ENCODE results near the gene TMEM247. TPM values are rescaled to one million over a fixed set of nuclear protein-coding genes. Genes with fewer than 3 reads are reported as not detected.

Gene TMEM247
- total RNA-seq: not detected in 2 replicates

DNA sequence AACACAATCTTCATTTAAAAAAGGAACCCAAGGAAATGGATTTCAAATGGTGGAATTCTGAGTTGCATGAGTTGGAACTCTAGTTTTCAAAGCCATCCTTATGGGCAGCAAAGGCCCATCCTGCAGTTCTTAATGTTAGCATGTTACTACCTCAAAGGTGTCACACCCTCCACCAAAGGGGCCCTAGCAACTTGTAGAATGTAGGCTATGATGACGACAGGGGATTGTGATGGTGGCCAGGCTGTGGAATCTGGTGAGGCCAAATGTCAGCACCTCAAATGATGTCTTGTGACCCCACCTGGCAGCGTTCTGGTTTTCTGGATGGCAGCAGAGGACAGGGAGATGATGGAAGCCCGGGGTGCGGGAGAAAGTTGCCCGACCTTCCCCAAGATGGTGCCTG, at the start of gene TMEM247:
Gene TMEM247 (plus strand): TSS at position 301 of the 400 bp plus-strand sequence.
- FAIRE-seq: no peak
- TF ChIP-seq, protein P1, sequence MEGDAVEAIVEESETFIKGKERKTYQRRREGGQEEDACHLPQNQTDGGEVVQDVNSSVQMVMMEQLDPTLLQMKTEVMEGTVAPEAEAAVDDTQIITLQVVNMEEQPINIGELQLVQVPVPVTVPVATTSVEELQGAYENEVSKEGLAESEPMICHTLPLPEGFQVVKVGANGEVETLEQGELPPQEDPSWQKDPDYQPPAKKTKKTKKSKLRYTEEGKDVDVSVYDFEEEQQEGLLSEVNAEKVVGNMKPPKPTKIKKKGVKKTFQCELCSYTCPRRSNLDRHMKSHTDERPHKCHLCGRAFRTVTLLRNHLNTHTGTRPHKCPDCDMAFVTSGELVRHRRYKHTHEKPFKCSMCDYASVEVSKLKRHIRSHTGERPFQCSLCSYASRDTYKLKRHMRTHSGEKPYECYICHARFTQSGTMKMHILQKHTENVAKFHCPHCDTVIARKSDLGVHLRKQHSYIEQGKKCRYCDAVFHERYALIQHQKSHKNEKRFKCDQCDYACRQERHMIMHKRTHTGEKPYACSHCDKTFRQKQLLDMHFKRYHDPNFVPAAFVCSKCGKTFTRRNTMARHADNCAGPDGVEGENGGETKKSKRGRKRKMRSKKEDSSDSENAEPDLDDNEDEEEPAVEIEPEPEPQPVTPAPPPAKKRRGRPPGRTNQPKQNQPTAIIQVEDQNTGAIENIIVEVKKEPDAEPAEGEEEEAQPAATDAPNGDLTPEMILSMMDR (IDR thresholded peaks at IDR 0.05; ENCODE audit: insufficient read depth, low read length, severe bottlenecking): no peak
- no peak within 1 kb of the TSS for H3K4me3 ChIP-seq (ENCODE audit: low read depth, low read length)
- no peaks in the 10 kb centered on the region for H3K27me3 ChIP-seq (ENCODE audit: control insufficient read depth, insufficient read depth, low read length)
- no peaks in the 10 kb centered on the region for H3K36me3 ChIP-seq (ENCODE audit: control insufficient read depth, insufficient read depth, low read length)
- DNase-seq (ENCODE audit: low read depth): no peak

DNA sequence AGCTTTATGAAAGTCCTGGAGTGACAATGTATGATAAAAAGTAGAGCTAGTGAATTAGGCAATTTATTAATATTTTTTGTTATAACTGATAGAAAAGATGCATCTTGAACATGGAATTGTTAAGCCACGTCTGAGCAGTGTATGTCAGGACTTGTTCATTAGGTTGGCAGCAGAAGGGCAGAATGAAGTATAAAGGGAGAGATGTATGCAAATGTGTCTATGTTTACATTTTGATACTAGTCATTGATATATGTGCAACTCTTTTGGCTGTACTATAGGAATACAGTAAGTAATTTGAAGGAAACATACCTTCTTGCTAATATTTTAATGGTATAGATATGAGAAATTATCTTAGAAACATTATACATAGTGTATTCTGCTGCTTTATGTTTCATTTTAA, 49.0 kb upstream of the TMEM247 start:
- FAIRE-seq (no peak), DNase-seq (ENCODE audit: low read depth) (peak; percentile 55)
- Histone ChIP-seq H3K4me3 (ENCODE audit: low read depth, low read length) (no peak overlapping the region), H3K36me3 (ENCODE audit: control insufficient read depth, insufficient read depth, low read length) (no peaks in the 10 kb centered on the region), H3K27me3 (ENCODE audit: control insufficient read depth, insufficient read depth, low read length) (no peaks in the 10 kb centered on the region)
- TF ChIP-seq, protein P1 (IDR thresholded peaks at IDR 0.05; ENCODE audit: insufficient read depth, low read length, severe bottlenecking): no peak

DNA sequence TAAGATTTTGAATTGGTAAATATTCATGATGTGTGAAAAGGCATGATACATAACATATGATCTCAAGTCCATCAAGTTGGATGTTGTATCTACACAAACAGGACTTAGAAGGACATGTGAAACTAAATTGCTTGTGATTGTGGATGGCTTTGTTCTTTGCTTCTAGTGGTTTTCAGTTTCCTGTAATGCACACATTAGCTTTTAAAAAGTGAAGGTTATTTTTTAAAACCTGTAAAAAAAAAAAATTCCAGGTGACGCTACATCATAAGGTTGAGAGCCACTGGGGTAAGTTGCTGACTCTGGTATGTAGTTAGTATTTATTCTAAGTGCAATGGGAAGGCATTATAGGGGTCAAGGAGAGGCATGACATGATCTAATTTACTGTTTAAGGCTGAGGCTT, 48.4 kb upstream of the TMEM247 start:
- Histone ChIP-seq H3K27me3 (ENCODE audit: control insufficient read depth, insufficient read depth, low read length) (no peaks in the 10 kb centered on the region), H3K36me3 (ENCODE audit: control insufficient read depth, insufficient read depth, low read length) (no peaks in the 10 kb centered on the region), H3K4me3 (ENCODE audit: low read depth, low read length) (no peak overlapping the region)
- FAIRE-seq: no peak
- no peak for DNase-seq (ENCODE audit: low read depth)
- TF ChIP-seq, protein P1 (IDR thresholded peaks at IDR 0.05; ENCODE audit: insufficient read depth, low read length, severe bottlenecking): no peak

DNA sequence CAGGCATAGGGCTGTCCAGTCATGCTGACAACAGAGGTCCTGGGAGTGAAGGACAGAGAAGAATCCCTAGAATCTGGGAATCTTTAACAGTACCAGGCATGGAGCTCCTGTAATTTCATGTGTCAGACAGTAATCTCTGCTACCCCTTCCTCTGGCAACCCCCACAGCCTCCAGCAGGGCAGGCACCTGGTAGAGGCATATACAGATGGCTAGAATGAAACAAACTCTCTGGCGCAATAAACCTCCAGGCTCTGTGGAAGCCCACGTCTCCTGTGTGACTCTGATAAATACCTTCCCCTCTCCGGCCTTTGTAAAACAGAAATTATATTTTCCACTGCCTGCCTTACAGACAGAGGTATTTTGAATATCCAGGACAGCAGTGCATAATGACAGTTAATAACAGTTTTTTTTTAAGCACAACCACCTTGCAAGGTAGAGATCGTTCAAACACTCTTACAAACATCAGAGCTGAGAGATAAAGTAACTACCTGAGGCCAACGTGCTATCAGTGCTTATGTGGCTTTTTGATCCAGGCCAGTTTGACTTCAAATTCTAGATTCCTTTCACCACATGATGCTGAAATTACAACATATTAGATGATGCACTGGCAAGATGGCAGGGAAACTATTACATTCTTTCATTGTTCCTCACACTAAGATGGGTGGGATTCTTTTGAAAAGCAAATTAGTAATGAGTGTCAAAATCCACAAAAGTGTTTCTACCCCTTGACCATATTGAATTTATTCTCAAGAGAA, 47.7 kb upstream of the TMEM247 start:
- DNase-seq (ENCODE audit: low read depth) (peak; percentile 57), FAIRE-seq (no peak)
- TF ChIP-seq, protein P1 (IDR thresholded peaks at IDR 0.05; ENCODE audit: insufficient read depth, low read length, severe bottlenecking): no peak
- no peak overlapping the region for H3K4me3 ChIP-seq (ENCODE audit: low read depth, low read length)
- H3K27me3 ChIP-seq (ENCODE audit: control insufficient read depth, insufficient read depth, low read length): no peaks in the 10 kb centered on the region
- no peaks in the 10 kb centered on the region for H3K36me3 ChIP-seq (ENCODE audit: control insufficient read depth, insufficient read depth, low read length)

DNA sequence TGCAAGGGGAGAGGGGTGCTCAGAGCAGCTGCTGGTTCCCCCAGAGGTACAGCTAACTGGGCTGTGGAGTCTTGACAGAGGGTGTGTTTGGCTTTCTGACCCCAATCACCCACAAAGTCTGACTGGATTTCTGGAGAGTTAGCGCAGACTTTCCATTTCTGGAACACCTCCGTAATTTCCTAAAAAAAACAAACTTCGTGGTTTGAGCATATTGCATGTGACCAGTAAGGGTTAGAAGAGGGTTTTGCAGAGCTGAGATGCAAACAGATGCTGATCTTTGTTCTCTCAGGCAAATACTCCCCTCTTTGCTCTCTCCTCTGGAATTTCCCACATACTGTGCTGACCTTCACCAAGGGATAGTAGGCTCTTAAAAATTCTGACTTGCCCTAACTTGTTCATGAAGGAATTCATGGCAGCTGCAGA, 44.5 kb upstream of the TMEM247 start:
- H3K27me3 ChIP-seq (ENCODE audit: control insufficient read depth, insufficient read depth, low read length): no peaks in the 10 kb centered on the region
- H3K4me3 ChIP-seq (ENCODE audit: low read depth, low read length): no peak overlapping the region
- TF ChIP-seq, protein P1 (IDR thresholded peaks at IDR 0.05; ENCODE audit: insufficient read depth, low read length, severe bottlenecking): no peak
- no peaks in the 10 kb centered on the region for H3K36me3 ChIP-seq (ENCODE audit: control insufficient read depth, insufficient read depth, low read length)
- DNase-seq (ENCODE audit: low read depth) (peak; percentile 83), FAIRE-seq (no peak)

DNA sequence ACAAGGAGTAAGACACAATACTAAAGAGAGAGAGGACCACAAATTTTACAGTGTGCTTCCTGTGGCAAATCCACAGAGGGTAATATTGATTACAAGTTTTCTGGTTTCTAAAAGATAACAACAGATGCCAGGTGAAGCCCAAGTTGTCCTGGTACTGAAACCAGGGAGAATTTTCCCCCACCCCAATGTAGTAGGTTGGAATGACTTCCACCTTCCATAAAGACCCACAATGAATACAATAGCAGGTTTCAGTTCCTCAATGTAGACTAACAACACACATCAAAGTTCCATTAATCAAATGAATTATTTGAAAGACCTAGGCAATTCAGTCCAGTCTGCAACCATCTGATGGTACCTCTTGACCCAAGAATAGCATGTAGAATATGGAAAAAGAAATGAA, 44.0 kb upstream of the TMEM247 start:
- DNase-seq (ENCODE audit: low read depth) (no peak), FAIRE-seq (no peak)
- TF ChIP-seq, protein P1 (IDR thresholded peaks at IDR 0.05; ENCODE audit: insufficient read depth, low read length, severe bottlenecking): no peak
- Histone ChIP-seq H3K36me3 (ENCODE audit: control insufficient read depth, insufficient read depth, low read length) (no peaks in the 10 kb centered on the region), H3K4me3 (ENCODE audit: low read depth, low read length) (no peak overlapping the region), H3K27me3 (ENCODE audit: control insufficient read depth, insufficient read depth, low read length) (no peaks in the 10 kb centered on the region)
